ENCODE measurements around the gene DSCAML1. TPM values are rescaled to one million over a fixed set of nuclear protein-coding genes. Genes with fewer than 3 reads are reported as not detected.
A peak's percentile ranks its signal among the peaks of the same experiment; 100 is the strongest.

DSCAML1 gene
- total RNA-seq, 4 donors from 2014 or later, result 0.20 to 1.1 (median 0.36) TPM

- DNase-seq (ENCODE audit: low spot score in 2 of 2), result no peak
- no peak for TF ChIP-seq CTCF (IDR thresholded peaks at IDR 0.05)
- TF ChIP-seq EP300 (IDR thresholded peaks at IDR 0.05), result no peak
- TF ChIP-seq POLR2A (IDR thresholded peaks at IDR 0.05), result no peak
- no peak overlapping the region for H3K27ac ChIP-seq
- H3K27me3 ChIP-seq, result peaks cover 0 to 12% of the 10 kb centered on the region in 2 donors
- no peaks in the 10 kb centered on the region for H3K4me1 ChIP-seq
- H3K4me3 ChIP-seq, result no peak overlapping the region
- no peaks in the 10 kb centered on the region for H3K36me3 ChIP-seq
- H3K9me3 ChIP-seq, result peaks cover 0 to 18% (median 0%) of the 10 kb centered on the region in 4 donors
- WGBS, 2 donors, result 86 to 90% methylated on average over 9 of the region's 9 CpGs
Observed at GRCh38 chr11:117449111-117449693, 347.8 kb downstream of the DSCAML1 start.

- Histone ChIP-seq H3K4me1 (peaks cover 0 to 9% (median 0%) of the 10 kb centered on the region in 4 donors), H3K36me3 (no peaks in the 10 kb centered on the region), H3K27ac (no peak overlapping the region), H3K9me3 (no peaks in the 10 kb centered on the region), H3K27me3 (peaks cover 0 to 30% of the 10 kb centered on the region in 2 donors), H3K4me3 (no peak overlapping the region)
- WGBS, 2 donors, result 66 to 69% methylated on average over 17 of the region's 17 CpGs
- no peak for TF ChIP-seq CTCF (IDR thresholded peaks at IDR 0.05)
- no peak for TF ChIP-seq POLR2A (IDR thresholded peaks at IDR 0.05)
- no peak for TF ChIP-seq EP300 (IDR thresholded peaks at IDR 0.05)
- no peak for DNase-seq (ENCODE audit: low spot score in 2 of 2)
Observed at GRCh38 chr11:117444711-117445658, 352.0 kb downstream of the DSCAML1 start.

GRCh38 chr11:117444256-117444655 lies 352.8 kb downstream of the DSCAML1 start:
- TF ChIP-seq CTCF (IDR thresholded peaks at IDR 0.05), result no peak
- TF ChIP-seq EP300 (IDR thresholded peaks at IDR 0.05), result no peak
- no peak for TF ChIP-seq POLR2A (IDR thresholded peaks at IDR 0.05)
- Histone ChIP-seq H3K4me1 (peaks cover 0 to 9% (median 0%) of the 10 kb centered on the region in 4 donors), H3K27me3 (peaks cover 0 to 30% of the 10 kb centered on the region in 2 donors), H3K27ac (no peak overlapping the region), H3K4me3 (no peak overlapping the region), H3K9me3 (no peaks in the 10 kb centered on the region), H3K36me3 (no peaks in the 10 kb centered on the region)
- DNase-seq (ENCODE audit: low spot score in 2 of 2), result no peak
- WGBS, 2 donors, result 56 to 67% methylated on average over 8 of the region's 8 CpGs

GRCh38 chr11:117443266-117444186 lies 353.5 kb downstream of the DSCAML1 start:
- Histone ChIP-seq H3K9me3 (no peaks in the 10 kb centered on the region), H3K4me3 (peak overlapping the region in 1 of 4 donors; percentile 3), H3K4me1 (peaks cover 0 to 9% (median 0%) of the 10 kb centered on the region in 4 donors), H3K27me3 (peaks cover 0 to 30% of the 10 kb centered on the region in 2 donors), H3K36me3 (no peaks in the 10 kb centered on the region), H3K27ac (no peak overlapping the region)
- peak in 1 of 2 donors; percentile 32 for DNase-seq (ENCODE audit: low spot score in 2 of 2)
- no peak for TF ChIP-seq POLR2A (IDR thresholded peaks at IDR 0.05)
- TF ChIP-seq CTCF (IDR thresholded peaks at IDR 0.05), result peak; percentile 28 to 75 (median 57)
- WGBS, 2 donors, result 27 to 69% methylated on average over 13 to 35 of the region's 38 CpGs

Measured in tibial nerve (tissue), 4 donors.